ENCODE results near the gene GAS2L2.
"Not testable (repeated sequence)": the region's sequence is repeated elsewhere in the genome, so short reads cannot be mapped to it uniquely, and the experiment has no call there.

The GAS2L2 gene

DNA sequence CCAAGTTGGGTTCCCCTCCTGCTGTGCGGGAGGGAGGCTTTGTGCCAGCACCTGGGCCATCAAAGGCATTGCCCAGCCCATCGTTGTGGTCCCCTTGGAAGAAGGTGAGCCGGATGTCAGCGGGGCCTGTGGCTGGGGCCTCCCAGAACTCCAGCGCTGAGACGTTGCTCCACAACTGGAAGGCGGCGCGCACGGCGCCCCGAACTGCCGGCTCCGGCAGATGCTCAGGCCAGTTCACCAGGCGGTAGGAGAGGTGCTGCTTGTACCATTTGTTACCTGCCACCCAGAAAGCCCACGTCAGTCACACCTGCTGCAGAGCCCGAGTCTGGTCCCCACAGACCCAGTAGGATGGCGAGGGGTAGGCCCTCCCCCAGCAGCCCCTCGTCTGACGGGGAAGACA, 20.1 kb upstream of the GAS2L2 start:
- DNase-seq: no peak

DNA sequence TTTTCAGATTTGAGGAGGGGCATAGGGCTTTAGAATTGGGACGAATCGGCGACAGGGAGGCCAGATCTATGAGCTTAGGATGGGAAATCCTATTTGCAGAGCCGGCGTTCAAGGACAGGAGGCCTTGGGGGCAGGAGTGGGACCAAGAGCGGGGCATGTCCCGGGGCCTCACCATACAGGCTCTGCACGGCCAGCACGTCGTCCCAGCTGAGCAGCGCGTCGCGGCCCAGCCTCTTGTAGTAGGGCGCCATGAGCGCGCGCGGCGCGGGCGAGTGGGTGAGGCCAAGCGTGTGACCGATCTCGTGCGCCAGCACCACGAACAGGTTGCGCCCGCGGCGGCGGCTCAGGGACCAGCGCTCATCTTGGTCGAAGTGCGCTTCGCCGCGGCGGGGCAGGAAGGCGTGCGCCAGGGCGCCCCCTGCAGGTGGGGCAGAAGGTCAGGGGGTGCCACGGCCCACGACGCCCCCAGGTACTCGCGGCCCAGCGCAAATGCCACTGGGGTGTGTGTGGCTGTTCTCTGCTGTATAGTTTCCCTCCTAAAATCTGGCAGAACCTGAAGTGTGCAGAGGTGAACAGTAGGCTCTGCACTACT, 17.0 kb upstream of the GAS2L2 start:
- no peak for DNase-seq

DNA sequence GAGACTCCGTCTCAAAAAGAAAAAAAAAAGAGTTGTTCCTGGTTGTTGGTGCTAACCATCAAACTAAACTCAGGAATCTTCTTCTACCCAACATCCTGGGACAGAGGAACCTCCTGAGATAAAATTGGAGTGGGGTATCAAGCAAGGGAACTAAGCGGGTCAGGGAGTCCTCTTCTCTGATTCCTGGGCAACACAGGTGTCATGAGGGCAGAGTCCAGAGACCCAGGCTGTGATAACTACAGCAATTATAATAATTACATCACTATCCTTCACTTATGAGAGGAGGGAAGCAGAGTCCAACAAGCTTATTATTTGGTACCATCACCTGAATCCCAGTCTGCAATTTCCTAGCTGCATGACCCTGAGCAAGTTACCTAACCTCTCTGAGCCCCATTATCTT, 15.8 kb upstream of the GAS2L2 start:
- DNase-seq: no peak

DNA sequence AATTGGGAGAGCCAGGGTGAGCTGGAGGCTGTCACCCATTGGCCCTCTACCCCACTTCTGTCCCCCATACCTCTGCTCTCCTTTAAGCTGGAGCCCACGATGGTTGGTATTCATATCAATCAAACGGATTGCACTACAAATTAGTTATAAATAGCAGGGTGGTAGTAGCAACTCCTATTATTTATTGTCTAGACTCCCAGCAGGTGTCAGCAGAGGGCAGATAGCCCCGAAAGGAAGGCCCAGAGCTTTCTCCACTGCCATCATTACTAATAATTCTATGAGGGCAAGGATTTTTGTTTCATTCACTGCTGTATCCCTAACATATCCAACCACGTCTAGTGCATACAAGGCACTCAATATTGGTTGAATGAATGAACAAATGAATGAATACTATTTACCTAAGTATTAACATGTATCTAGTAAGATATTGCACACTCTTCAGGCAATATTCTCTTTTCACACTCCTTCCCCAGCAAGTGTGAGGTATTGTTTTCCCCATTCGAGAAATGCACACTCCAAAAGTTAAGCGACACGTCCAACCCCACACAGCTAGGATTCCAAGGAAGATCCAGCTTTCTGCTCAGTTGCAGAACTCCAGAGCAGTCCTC, 14.0 kb upstream of the GAS2L2 start:
- DNase-seq: no peak

DNA sequence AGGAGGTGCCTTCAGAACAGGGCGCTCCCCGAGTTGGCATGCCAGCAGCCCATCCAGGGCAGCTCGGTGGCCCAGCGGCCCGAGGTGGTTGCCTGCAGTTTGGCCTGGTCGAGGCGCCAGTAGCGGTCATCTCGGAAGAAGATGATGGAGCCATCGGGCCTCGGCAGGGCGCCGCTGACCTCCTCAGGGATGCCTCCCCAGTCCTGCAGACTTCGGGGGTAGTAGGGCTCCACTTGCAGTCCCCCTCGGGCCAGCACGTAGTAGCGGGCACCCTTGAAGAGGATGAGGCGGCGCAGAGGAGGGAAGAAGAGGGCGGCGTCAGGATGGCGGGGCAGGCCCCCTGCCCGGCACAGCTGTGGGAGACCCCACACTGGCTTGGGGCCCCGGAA, 13.4 kb upstream of the GAS2L2 start:
- no peak for DNase-seq

DNA sequence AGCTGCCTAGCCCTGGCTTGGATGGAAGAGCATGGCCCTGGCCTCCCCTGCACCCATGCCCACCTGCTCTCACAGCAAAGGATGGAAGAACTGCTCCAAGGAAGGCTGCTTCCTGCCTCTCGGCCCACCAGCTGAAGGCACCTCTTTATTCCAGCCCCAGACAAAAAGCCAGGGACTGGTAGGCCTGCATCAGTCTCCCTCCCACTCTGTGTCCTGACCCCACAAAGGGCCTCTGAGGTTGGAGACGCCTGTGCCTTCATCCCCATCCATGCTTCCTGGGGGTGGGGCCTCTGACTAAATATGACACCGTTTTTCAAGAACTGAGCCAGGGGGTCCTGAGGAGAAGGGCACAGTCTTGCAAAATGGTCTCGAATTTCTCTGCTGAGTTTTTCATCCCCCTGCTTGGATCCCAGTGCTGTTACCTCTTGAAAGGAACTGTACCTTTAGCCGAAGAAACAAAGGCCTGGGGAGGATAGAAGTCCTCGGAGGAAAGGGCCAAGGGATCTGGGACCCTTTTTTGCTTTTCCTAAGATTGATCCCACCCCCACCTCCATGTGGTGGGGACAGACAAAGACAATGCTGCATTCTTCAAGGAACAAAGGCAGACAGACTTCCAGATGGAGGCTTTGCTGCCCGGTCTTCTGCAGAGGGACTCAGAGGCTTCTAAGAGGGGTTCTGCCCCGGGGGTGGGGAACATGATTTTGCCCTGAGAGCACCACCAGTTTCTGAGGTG, 12.9 kb upstream of the GAS2L2 start:
- DNase-seq: no peak

DNA sequence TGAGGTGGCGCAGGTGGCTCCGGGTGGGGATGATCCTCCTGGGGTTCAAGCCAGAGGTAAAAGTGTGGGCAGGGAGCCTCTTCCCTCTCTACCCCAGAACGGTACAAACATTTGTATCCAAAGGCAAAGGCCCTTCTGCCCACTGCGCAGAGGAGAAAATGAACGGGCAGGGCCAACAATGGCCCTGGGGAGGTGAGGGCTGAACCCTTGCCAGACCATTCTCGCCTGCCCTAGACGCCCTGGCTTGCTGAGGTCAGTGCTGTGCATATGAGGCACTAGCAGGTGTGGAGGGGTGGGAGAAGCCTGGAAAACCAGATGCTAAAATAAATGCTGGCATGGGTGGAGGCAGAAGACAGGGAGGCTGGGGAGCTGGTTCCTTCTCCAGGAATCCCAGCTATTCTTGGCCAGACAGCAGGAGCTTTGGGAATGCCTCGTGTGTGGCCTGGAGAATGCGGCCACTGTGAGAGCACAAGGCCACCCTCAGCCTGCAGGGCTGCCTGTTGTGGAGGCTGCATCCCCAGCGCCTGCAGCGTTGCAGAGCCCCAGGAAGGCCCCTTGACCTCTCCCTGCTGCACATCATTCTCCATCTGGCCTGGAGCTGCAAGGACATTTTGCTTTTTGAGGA, 12.2 kb upstream of the GAS2L2 start:
- no peak for DNase-seq

DNA sequence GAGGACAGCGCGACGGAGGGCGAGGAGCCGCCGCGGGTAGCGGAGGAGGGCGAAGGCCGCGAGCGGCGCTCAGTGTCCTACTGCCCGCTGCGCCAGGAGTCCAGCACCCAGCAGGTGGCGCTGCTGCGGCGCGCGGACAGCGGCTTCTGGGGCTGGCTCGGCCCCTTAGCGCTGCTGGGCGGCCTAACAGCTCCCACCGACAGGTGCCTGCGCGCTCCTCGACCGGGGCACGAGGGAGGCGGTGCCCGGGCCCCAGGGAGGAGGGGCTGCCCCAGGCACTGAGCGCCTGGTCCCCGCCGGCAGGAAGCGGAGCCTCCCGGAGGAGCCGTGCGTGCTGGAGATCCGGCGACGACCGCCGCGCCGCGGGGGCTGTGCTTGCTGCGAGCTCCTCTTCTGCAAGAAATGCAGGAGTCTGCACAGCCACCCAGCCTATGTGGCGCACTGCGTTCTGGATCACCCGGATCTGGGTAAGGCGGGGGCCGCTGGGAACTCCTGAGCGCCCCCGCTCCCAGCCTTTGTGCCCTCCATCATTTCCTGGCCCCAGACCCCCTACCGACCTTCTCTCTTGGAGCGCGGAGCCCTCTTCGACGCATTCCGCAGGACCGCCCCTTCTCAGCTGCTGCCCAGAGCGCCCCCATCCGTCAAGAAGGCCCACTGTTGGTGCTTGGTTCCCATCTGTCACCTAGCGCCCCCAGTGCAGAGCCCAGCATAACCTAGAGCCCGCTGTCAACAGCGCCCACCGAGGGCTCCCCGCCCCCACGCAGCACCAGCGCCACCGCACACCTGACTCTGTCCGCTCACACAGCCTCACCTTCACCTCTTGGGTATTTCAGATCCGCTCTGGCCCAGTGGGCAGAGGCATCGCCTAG, 11.3 kb upstream of the GAS2L2 start:
- DNase-seq: peak; percentile 96

DNA sequence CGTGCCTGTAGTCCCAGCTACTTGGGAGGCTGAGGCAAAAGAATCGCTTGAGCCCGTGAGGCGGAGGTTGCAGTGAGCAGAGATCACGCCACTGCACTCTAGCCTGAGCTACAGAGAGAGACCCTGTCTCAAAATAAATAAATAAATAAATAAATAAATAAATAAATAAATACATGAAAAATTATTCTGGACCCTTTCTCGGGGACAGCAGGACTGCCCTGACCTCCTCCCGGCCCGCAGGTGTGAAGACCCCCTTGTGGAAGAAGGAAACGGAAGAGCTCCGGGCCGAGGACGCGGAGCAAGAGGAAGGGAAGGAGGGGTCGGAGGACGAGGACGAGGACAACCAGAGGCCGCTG, 10.7 kb upstream of the GAS2L2 start:
- no peak for DNase-seq

DNA sequence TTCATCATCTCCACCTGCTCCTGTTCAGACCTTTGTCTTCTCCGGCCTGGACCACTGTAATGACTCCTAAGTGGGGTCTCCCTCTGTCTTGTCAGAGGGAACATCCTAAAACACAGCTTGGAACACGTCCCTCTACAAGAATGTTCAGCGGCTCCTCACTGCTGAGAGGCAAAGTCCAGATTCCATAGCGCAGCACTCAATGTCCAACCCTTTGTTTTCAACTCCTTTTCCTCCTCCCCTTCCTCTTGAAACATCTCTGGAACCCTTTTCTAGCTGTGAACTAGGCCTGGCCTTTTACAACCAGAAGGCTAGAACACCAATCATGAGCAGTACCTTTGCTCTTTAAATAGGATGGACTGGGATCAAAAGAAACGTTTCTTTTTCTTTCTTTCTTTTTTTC, 8.6 kb upstream of the GAS2L2 start:
- DNase-seq: no peak

DNA sequence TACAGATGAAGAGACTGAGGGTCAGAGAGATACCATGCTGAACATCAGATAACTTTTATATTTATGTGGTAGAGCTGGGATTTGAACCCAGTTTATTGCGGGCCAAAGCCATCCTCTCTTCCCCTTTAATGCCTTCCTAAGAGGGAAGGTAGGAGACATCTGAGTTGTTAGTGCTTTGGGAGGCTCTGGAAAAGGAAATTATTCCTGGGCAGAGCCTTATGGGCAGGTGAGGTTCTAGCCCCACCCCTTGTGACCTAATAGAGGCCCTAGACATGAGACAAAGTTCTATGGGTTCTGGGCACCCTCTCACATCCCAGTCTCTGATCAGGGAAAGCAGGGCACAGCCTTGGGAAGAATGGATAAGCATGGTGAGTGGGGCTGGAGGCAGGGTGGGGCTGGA, 7.5 kb upstream of the GAS2L2 start, which contains the start of gene C17orf50:
C17orf50 (plus strand) TSS at position 301 of the 400 bp plus-strand sequence; CDS start at position 356, 55 bp downstream.
- no peak for DNase-seq

DNA sequence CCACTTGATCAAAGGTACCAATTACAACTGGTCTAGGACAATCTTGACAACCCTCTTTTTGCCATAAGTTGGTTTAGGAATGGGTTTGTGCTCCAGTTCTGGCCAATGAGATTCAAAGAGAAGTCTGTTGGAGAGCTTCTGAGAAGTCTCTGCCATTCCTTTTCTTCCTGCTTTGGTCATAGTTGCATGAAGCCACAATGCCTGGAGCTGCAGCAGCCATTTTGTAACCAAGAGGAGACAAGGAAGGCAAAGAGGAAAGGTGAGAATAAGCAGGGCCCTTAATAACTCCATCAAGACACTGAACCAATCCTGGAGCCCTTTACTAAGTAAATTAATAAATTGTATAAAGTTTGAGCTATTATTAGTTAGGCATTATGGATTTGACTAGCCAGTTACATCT, 4.2 kb upstream of the GAS2L2 start:
- no peak for DNase-seq

DNA sequence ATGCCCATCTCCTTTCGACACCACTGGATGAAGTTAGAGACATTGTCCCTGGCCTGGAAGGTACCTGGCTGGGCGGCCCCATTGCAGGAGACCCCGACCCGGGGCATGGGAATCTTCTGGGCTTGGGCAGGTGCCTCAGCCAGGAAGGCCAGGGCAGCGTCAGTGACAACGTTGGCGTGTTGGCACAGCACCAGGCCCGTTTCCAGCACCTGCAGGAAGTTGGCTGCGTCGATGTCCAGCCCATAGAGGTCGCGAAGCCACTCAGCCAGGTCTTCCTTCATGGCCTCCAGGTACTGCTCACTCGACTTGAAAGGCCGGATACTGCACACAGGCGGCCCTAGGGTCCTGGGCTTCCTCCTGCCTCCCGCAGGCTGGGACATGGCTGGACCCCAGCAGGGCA, 568 bp downstream of the GAS2L2 start:
- no peak for DNase-seq

DNA sequence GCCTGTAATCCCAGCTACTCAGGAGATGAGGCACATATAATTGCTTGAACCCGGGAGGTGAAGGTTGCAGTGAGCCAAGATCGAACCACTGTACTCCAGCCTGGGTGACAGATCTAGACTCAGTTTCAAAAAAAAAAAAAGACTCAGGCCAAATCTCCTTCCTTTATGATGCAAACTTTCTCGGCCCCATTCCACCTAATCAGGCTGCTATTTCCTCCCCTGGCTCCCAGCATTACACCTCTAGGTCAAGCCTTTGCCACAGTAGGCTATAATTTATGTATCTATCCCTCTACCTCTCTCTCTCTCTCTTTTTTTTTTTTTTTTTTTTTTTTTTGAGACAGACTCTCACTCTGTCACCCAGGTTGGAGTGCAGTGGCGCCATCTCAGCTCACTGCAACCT, 1.5 kb downstream of the GAS2L2 start:
- not testable (repeated sequence) for DNase-seq

DNA sequence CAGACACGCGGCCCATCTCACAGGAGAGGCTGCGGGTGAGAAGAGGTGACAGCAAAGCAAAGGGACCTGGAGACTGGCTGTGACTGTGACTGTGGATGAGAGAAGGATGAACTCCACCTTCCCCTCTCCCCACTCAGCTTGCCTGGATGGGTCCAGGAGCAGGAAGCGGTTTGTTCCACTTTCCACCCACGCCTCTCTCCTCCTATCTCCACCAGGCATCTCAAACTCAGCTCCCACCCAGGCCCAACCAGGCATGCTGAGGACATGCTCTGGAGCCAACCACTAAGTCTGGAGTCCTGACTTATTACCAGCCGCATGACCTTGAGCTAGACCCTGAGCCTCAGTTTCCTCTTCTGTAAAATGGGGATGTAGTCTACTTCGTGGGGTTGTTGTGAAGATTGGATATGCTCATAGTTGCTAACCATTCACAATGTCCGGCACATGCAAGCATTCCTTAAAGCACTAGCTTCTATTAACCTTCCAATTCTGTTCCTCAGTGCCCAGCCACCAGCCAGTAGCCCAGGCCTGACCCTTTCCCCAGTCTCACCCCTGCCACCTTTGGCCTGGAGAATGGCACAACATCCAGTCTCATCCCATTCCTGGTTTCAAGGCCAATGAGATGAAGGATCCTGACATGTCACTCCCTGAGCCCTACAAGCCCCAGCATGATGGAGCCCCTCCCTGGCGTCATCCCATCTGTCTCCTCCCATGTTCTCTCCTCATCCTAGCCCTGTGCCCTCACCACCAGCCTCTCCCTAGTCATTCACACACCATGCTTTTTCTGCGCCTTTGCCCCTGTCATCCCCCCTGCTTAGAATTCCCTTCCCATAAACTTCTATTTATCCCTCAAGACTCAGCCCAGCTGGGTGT, 2.3 kb downstream of the GAS2L2 start:
- no peak for DNase-seq

DNA sequence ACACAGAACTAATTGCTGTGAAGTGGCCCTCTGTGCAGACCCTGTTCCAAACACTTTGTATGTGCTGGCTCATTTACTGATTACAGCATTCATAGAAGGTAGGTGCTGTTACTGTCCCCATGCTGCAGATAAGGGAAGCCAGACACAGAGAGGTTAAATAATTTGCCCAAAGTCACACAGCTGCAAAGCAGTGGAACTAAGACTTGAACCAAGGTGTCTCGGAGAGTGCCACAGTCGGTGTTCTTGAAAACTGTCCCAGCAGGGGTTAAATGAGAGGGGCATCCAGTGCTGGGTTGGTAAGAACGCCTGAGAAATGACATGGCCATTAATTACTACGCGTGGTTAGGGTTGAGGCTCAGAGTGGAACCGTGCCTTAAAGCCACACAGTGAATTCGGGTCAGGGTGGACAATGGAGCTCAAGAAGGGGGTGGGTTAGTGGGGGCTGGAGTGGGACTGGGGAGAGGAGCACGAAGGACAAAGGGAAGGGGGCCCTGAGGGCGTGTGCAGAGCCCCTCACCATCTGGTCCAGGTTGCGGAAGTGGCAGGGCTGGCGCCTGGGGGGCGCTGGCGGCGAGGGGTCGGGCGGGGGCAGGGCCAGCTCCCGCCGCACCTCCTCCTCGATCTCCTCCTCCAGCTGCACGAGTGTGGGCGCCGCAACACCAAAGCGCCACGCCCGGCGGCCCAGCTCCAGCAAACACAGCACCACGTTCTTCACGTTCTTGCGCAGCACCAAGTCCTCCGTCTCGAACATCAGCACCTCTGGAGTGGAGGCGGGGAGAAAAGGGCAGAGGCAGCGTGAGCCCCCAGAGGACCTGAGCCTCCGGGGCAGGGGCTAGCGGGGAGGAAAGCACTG, 3.3 kb downstream of the GAS2L2 start:
- DNase-seq: peak; percentile 61

DNA sequence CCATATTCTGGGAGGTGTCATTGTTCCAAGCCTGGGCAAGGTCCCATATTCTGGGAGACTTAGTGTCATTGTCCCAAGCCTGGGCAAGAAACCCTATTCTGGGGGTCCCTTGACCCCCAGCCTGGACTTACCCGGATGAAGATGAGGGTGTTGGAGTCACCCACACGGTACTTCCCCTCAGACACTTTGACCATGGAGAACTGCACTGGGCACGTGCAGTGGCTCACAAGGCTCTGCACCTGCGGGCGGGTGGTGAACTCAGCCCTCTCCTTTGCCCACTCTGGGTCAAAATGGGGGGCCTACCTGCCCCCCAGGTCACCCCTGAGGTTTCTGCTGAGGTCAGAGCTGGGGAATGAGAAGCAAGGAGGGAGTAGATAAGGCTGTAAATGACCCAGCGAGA, 4.1 kb downstream of the GAS2L2 start:
- DNase-seq: peak; percentile 52

DNA sequence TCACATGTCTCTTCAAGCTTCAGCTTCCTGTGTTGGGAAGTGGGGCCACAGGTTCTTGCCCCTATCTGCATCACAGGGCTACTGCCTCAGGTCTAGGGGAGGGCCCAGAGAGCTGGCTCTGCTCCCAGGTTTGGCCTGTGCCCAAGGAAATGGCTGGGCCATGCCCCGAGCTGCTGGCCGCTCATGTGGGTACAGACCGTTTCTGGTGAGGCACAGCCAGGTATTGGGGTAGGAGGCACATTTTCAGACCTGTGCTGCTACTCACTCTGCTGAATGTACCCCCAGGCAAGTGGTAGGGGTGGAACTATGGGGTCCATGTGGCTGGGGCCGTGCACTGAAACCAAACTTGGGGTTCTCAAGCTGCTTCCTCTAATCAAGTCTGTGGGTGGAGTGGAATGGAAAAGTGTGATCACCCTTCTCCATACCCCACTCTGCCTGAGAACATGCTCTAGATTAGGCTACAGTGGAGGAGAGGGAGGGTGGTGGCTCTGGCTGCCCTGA, 4.6 kb downstream of the GAS2L2 start:
- DNase-seq: peak; percentile 64

DNA sequence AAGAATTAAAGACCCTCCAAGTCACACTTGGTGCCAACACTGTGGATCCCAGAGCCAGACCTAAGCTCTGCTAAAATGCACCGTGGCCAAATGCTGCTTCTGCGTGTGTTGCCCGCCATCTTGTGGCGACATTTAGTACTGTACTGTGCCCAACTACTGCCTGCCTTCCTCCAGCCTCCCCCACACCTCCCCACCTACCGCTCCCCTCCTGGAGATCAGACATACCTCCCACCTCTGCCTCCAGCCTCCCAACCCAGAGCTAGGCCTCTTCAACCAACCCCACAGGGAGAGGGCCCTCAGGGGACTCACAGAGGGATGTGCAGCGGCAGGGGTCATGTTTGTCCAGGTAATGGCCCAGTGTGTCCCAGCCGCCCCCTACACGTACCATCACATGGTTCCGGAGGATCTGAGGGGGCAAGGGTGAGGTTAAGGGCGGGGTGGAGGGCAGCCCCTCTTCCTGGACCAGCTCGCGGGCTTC, 5.5 kb downstream of the GAS2L2 start:
- peak; percentile 90 for DNase-seq

DNA sequence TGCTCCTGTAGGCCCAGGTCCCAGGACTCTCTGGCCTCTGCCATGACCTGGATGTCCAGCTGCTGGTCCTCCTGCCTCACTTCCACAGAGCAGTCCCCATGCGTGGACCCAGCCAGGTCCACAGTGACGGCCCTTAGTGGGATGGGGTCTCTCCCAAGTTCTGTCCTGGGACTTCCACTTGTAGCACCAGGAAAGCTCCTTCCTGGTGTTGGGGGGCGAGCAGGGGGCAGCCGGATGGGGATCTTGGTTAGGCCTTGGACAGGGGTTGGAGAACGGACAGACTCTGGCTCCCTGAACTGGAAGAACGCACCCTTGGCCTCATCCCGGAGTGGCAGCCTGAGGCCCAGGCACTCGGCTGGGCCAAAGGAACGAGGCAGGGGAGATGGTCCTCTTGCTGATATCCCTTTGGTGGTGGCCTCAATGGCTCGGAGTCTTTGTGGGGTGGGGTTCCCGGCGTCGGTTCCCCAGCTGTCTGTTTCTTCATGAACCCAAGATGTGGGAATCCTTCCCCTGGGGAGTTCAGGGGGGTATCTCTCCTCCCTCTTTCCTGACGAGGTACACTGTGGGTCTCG, 7.2 kb downstream of the GAS2L2 start:
- DNase-seq: no peak

Data from activated CD8-positive, alpha-beta memory T cell treated with anti-CD3 and anti-CD28 coated beads, Interleukin-2, amount 50 U/mL, for 48 hours (primary cell).